Body of pancreas (tissue), 4 donors: ENCODE measurements around the gene ACTA1. TPM values are rescaled to one million over a fixed set of nuclear protein-coding genes. Genes with fewer than 3 reads are reported as not detected.

ENCODE experiments used
- ATAC-seq: fragments of 150-250 bp; one replicate; pipeline ENCODE4 v1.9.1; 2016
- DNase-seq, 4 donors: peaks; one replicate each; pipeline ENCODE4 v3.0.0-alpha.2; 2019
- H3K27ac ChIP-seq, 4 donors: fragments of 200-600 bp; sonication (generic); 1 replicate in 3 of 4; 2 replicates in 1 of 4; pipeline versions ENCODE4 v1.5.1 to v1.6.1; 2016 to 2019; ENCODE audit warnings: mild to moderate bottlenecking in 1 of 4, mixed read lengths in 1 of 4, moderate library complexity in 1 of 4
- H3K27me3 ChIP-seq, 2 donors: fragments of 200-600 bp; sonication (generic); one replicate each; pipeline ENCODE4 v1.6.0; 2016; ENCODE audit warnings: mild to moderate bottlenecking in 1 of 2
- H3K36me3 ChIP-seq, 2 donors: fragments of 200-600 bp; sonication (generic); replicated peaks in 1 of 2; 2 replicates each; pipeline ENCODE4 v1.5.1; 2016; ENCODE audit warnings: low read depth in 2 of 2; ENCODE audit not compliant: insufficient read depth in 1 of 2
- H3K4me1 ChIP-seq: fragments of 200-600 bp; sonication (generic); one replicate; pipeline ENCODE4 v1.6.0; 2016
- H3K4me3 ChIP-seq, 2 donors: fragments of 200-600 bp; sonication (generic); 1 replicate in 1 of 2; 2 replicates in 1 of 2; pipeline ENCODE4 v1.5.1; 2016 to 2019
- H3K9me3 ChIP-seq, 3 donors: fragments of 200-600 bp; sonication (generic); 1 replicate in 2 of 3; 2 replicates in 1 of 3; pipeline ENCODE4 v1.5.1; 2016
- CTCF ChIP-seq, 7 experiments: fragments of 450-650 bp in 4 of 7; fragments of 200-600 bp in 3 of 7; sonication (generic) in 3 of 7; IDR thresholded peaks; one replicate each; pipeline ENCODE4 v1.5.1; 2016 to 2019; ENCODE audit warnings: antibody characterized with exemption in 7 of 7
- POLR2A ChIP-seq, 3 donors: fragments of 450-650 bp; IDR thresholded peaks; one replicate each; pipeline ENCODE4 v1.6.1; 2016; ENCODE audit warnings: antibody characterized with exemption in 3 of 3, mild to moderate bottlenecking in 2 of 3
- WGBS, 2 donors: methylation state at CpG; one replicate each; pipeline ENCODE4 v1.1.5; 2017; 5-methylcytosine and 5-hydroxymethylcytosine counted together
- intact Hi-C: fragments of 100-400 bp; cut with DNase I; formaldehyde crosslinking; loops from one replicate; pipeline ENCODE4 v1.15.1; 2023
- total RNA-seq, 2 donors: library from RNA; depleted of rRNA; stranded (reverse); fragments of >200 nt; gene quantifications; one replicate each; pipeline ENCODE4 v1.1.0, GENCODE V29; 2016

ACTA1 gene
- total RNA-seq, 2 donors from 2014 or later: 7.6 TPM; not detected in 1

- ATAC-seq (no peak), DNase-seq (no peak)
- Histone ChIP-seq H3K4me1 (peaks cover 29% of the 10 kb centered on the region), H3K27ac (no peak overlapping the region), H3K27me3 (peaks cover 0 to 16% of the 10 kb centered on the region in 2 donors), H3K36me3 (no peaks in the 10 kb centered on the region), H3K9me3 (no peaks in the 10 kb centered on the region), H3K4me3 (no peak overlapping the region)
- 68 to 77% methylated on average over 10 to 11 of the region's 11 CpGs for WGBS, 2 donors
- TF ChIP-seq CTCF (IDR thresholded peaks at IDR 0.05) (no peak), POLR2A (IDR thresholded peaks at IDR 0.05) (no peak)
- intact Hi-C loops: no loop called here
Observed at GRCh38 chr1:229411434-229412055, 22.3 kb downstream of the ACTA1 start.

- ATAC-seq (peak; percentile 87), DNase-seq (peak; percentile 66 to 87 (median 85))
- WGBS, 2 donors: 18 to 21% methylated on average over 14 of the region's 14 CpGs
- H3K4me1 ChIP-seq: peaks cover 29% of the 10 kb centered on the region
- intact Hi-C loops: no loop called here
- H3K36me3 ChIP-seq: no peaks in the 10 kb centered on the region
- H3K9me3 ChIP-seq: no peaks in the 10 kb centered on the region
- H3K27ac ChIP-seq: peak overlapping the region in 3 of 4 donors; percentile 54 to 71 (median 54)
- H3K27me3 ChIP-seq: peaks cover 0 to 16% of the 10 kb centered on the region in 2 donors
- TF ChIP-seq CTCF (IDR thresholded peaks at IDR 0.05) (peak in 3 of 7 experiments; percentile 17 to 29 (median 19)), POLR2A (IDR thresholded peaks at IDR 0.05) (peak in 1 of 3 donors; percentile 27)
- no peak overlapping the region for H3K4me3 ChIP-seq
Observed at GRCh38 chr1:229410692-229411433, 23.0 kb downstream of the ACTA1 start.

- intact Hi-C loops: no loop called here
- DNase-seq: no peak
- no peaks in the 10 kb centered on the region for H3K36me3 ChIP-seq
- peak overlapping the region in 1 of 4 donors; percentile 71 for H3K27ac ChIP-seq
- 43 to 59% methylated on average over 8 to 9 of the region's 9 CpGs for WGBS, 2 donors
- ATAC-seq: no peak
- peaks cover 29% of the 10 kb centered on the region for H3K4me1 ChIP-seq
- H3K4me3 ChIP-seq: no peak overlapping the region
- peaks cover 0 to 16% of the 10 kb centered on the region in 2 donors for H3K27me3 ChIP-seq
- H3K9me3 ChIP-seq: no peaks in the 10 kb centered on the region
- TF ChIP-seq POLR2A (IDR thresholded peaks at IDR 0.05) (no peak), CTCF (IDR thresholded peaks at IDR 0.05) (no peak)
Observed at GRCh38 chr1:229410370-229410691, 23.6 kb downstream of the ACTA1 start.

GRCh38 chr1:229409616-229410369, 24.1 kb downstream of the ACTA1 start:
- TF ChIP-seq POLR2A (IDR thresholded peaks at IDR 0.05): no peak
- no peak for TF ChIP-seq CTCF (IDR thresholded peaks at IDR 0.05)
- no peak overlapping the region for H3K4me3 ChIP-seq
- no peaks in the 10 kb centered on the region for H3K9me3 ChIP-seq
- intact Hi-C loops: no loop called here
- DNase-seq (peak in 2 of 4 donors; percentile 40 to 42), ATAC-seq (no peak)
- no peaks in the 10 kb centered on the region for H3K36me3 ChIP-seq
- no peak overlapping the region for H3K27ac ChIP-seq
- H3K27me3 ChIP-seq: peaks cover 0 to 16% of the 10 kb centered on the region in 2 donors
- WGBS, 2 donors: 42 to 45% methylated on average over 11 to 17 of the region's 18 CpGs
- H3K4me1 ChIP-seq: peaks cover 29% of the 10 kb centered on the region
